ENCODE data around the gene PLEKHG4B.

Gene PLEKHG4B

GRCh38 chr5:185095-186070 lies 93.4 kb downstream of the PLEKHG4B start:
- Histone ChIP-seq H3K9ac (peak overlapping the region in 1 of 11 experiments; percentile 17; a peak in 1 of 22 replicates), H4K20me1 (peaks cover 0 to 21% (median 0%) of the 10 kb centered on the region in 11 experiments; a peak in 2 of 22 replicates), H3K4me1 (peaks cover 24 to 72% (median 61%) of the 10 kb centered on the region in 10 experiments), H3K27ac (peak overlapping the region in 3 of 11 experiments; percentile 49 to 70 (median 67); a peak in 3 of 22 replicates), H3K27me3 (peaks cover 0 to 51% (median 0%) of the 10 kb centered on the region in 11 experiments; a peak in 6 of 22 replicates), H3K4me2 (peak overlapping the region in 9 of 11 experiments; percentile 56 to 100 (median 90); a peak in 18 of 22 replicates), H3K36me3 (peaks cover 0 to 31% (median 24%) of the 10 kb centered on the region in 11 experiments; a peak in 14 of 22 replicates), H3K9me3 (replicated peaks in 1 of 11) (no peaks in the 10 kb centered on the region), H3K4me3 (no peak overlapping the region)
- no peak for TF ChIP-seq Cebpa-rat (IDR thresholded peaks at IDR 0.05)

GRCh38 chr5:186091-187041 lies 94.4 kb downstream of the PLEKHG4B start:
- Histone ChIP-seq H3K4me3 (no peak overlapping the region; a peak in 1 of 20 replicates), H3K9me3 (replicated peaks in 1 of 11) (no peaks in the 10 kb centered on the region), H4K20me1 (peaks cover 0 to 31% (median 0%) of the 10 kb centered on the region in 11 experiments; a peak in 2 of 22 replicates), H3K36me3 (peaks cover 0 to 21% (median 16%) of the 10 kb centered on the region in 11 experiments; a peak in 14 of 22 replicates), H3K4me1 (peaks cover 34 to 79% (median 71%) of the 10 kb centered on the region in 10 experiments), H3K27me3 (peaks cover 0 to 61% (median 0%) of the 10 kb centered on the region in 11 experiments; a peak in 8 of 22 replicates), H3K4me2 (peak overlapping the region; percentile 11 to 100 (median 87); a peak in 18 of 22 replicates), H3K9ac (peak overlapping the region in 3 of 11 experiments; percentile 14 to 37 (median 23); a peak in 1 of 22 replicates), H3K27ac (peak overlapping the region in 7 of 11 experiments; percentile 25 to 70 (median 49); a peak in 10 of 22 replicates)
- no peak for TF ChIP-seq Cebpa-rat (IDR thresholded peaks at IDR 0.05)

- H3K9ac ChIP-seq: 0 out of 22 replicates have a peak overlapping the region, but pooled peaks of 2 of the 11 experiments have one; percentile 14 to 45
- peaks cover 41 to 85% (median 78%) of the 10 kb centered on the region in 10 experiments for H3K4me1 ChIP-seq
- peak overlapping the region in 9 of 11 experiments; percentile 56 to 100 (median 90); a peak in 18 of 22 replicates for H3K4me2 ChIP-seq
- peaks cover 0 to 68% (median 0%) of the 10 kb centered on the region in 11 experiments; a peak in 11 of 22 replicates for H3K27me3 ChIP-seq
- H3K9me3 ChIP-seq (replicated peaks in 1 of 11): peaks cover 0 to 4% (median 0%) of the 10 kb centered on the region in 11 experiments; a peak in 1 of 22 replicates
- no peak for TF ChIP-seq Cebpa-rat (IDR thresholded peaks at IDR 0.05)
- peaks cover 0 to 38% (median 0%) of the 10 kb centered on the region in 11 experiments; a peak in 2 of 22 replicates for H4K20me1 ChIP-seq
- H3K27ac ChIP-seq: peak overlapping the region in 5 of 11 experiments; percentile 25 to 70 (median 58); a peak in 5 of 22 replicates
- H3K4me3 ChIP-seq: no peak overlapping the region
- peaks cover 0 to 14% (median 10%) of the 10 kb centered on the region in 11 experiments; a peak in 12 of 22 replicates for H3K36me3 ChIP-seq
Measured at GRCh38 chr5:187042-187431, 95.1 kb downstream of the PLEKHG4B start.

- Histone ChIP-seq H4K20me1 (peaks cover 0 to 42% (median 0%) of the 10 kb centered on the region in 11 experiments; a peak in 2 of 22 replicates), H3K4me1 (peaks cover 49 to 93% (median 86%) of the 10 kb centered on the region in 10 experiments), H3K36me3 (peaks cover 0 to 6% (median 2%) of the 10 kb centered on the region in 11 experiments; a peak in 10 of 22 replicates), H3K27me3 (peaks cover 0 to 76% (median 0%) of the 10 kb centered on the region in 11 experiments; a peak in 11 of 22 replicates), H3K4me2 (peak overlapping the region; percentile 63 to 100 (median 90)), H3K9me3 (replicated peaks in 1 of 11) (peaks cover 0 to 6% (median 0%) of the 10 kb centered on the region in 11 experiments; a peak in 1 of 22 replicates), H3K4me3 (peak overlapping the region in 1 of 10 experiments; percentile 15; a peak in 1 of 20 replicates), H3K27ac (peak overlapping the region in 5 of 11 experiments; percentile 0 to 67 (median 32); a peak in 6 of 22 replicates), H3K9ac (peak overlapping the region in 4 of 11 experiments; percentile 9 to 45 (median 38); a peak in 2 of 22 replicates)
- no peak for TF ChIP-seq Cebpa-rat (IDR thresholded peaks at IDR 0.05)
Measured at GRCh38 chr5:187617-188451, 95.9 kb downstream of the PLEKHG4B start.

GRCh38 chr5:188488-189481 lies 96.8 kb downstream of the PLEKHG4B start:
- H3K9me3 ChIP-seq (replicated peaks in 1 of 11): peaks cover 0 to 6% (median 0%) of the 10 kb centered on the region in 11 experiments; a peak in 1 of 22 replicates
- peak overlapping the region in 3 of 10 experiments; percentile 15 to 75 (median 73); a peak in 5 of 20 replicates for H3K4me3 ChIP-seq
- no peak for TF ChIP-seq Cebpa-rat (IDR thresholded peaks at IDR 0.05)
- H3K27me3 ChIP-seq: peaks cover 0 to 85% (median 0%) of the 10 kb centered on the region in 11 experiments; a peak in 11 of 22 replicates
- peak overlapping the region in 6 of 11 experiments; percentile 57 to 85 (median 76); a peak in 9 of 22 replicates for H3K27ac ChIP-seq
- H3K4me2 ChIP-seq: peak overlapping the region; percentile 63 to 100 (median 90)
- peak overlapping the region in 4 of 11 experiments; percentile 72 to 83 (median 80); a peak in 8 of 22 replicates for H3K9ac ChIP-seq
- H3K4me1 ChIP-seq: peaks cover 50 to 100% (median 95%) of the 10 kb centered on the region in 10 experiments
- peaks cover 0 to 42% (median 0%) of the 10 kb centered on the region in 11 experiments; a peak in 4 of 22 replicates for H4K20me1 ChIP-seq
- peaks cover 0 to 2% (median 0%) of the 10 kb centered on the region in 11 experiments; a peak in 2 of 22 replicates for H3K36me3 ChIP-seq

GRCh38 chr5:189486-189885 lies 97.5 kb downstream of the PLEKHG4B start:
- peaks cover 0 to 9% (median 0%) of the 10 kb centered on the region in 11 experiments; a peak in 8 of 22 replicates for H3K36me3 ChIP-seq
- peaks cover 0 to 82% (median 0%) of the 10 kb centered on the region in 11 experiments; a peak in 11 of 22 replicates for H3K27me3 ChIP-seq
- peak overlapping the region in 4 of 11 experiments; percentile 72 to 83 (median 80); a peak in 7 of 22 replicates for H3K9ac ChIP-seq
- H3K4me3 ChIP-seq: peak overlapping the region in 2 of 10 experiments; percentile 73 to 75; a peak in 4 of 20 replicates
- TF ChIP-seq Cebpa-rat (IDR thresholded peaks at IDR 0.05): no peak
- peak overlapping the region in 9 of 11 experiments; percentile 82 to 100 (median 95); a peak in 17 of 22 replicates for H3K4me2 ChIP-seq
- H3K9me3 ChIP-seq (replicated peaks in 1 of 11): peaks cover 0 to 6% (median 0%) of the 10 kb centered on the region in 11 experiments; a peak in 1 of 22 replicates
- H4K20me1 ChIP-seq: peaks cover 0 to 42% (median 0%) of the 10 kb centered on the region in 11 experiments; a peak in 5 of 22 replicates
- peaks cover 50 to 100% (median 98%) of the 10 kb centered on the region in 10 experiments for H3K4me1 ChIP-seq
- peak overlapping the region in 6 of 11 experiments; percentile 57 to 85 (median 76); a peak in 11 of 22 replicates for H3K27ac ChIP-seq

Measured in BLaER1 treated with 17β-estradiol and CSF1 and Interleukin-3, amounts not matched to agents 10 nM and 100 nM (cell line).